Activated naive CD4-positive, alpha-beta T cell treated with Interleukin-2 at 50 U/mL for 16 hours (primary cell): ENCODE measurements around the gene TCHP.
A peak's percentile ranks its signal among the peaks of the same experiment; 100 is the strongest.
"Not testable (repeated sequence)": the region's sequence is repeated elsewhere in the genome, so short reads cannot be mapped to it uniquely, and the experiment has no call there.

Experiments
- DNase-seq: peaks from one replicate; pipeline ENCODE4 v3.0.0-alpha.2; 2020

TCHP gene, protein sequence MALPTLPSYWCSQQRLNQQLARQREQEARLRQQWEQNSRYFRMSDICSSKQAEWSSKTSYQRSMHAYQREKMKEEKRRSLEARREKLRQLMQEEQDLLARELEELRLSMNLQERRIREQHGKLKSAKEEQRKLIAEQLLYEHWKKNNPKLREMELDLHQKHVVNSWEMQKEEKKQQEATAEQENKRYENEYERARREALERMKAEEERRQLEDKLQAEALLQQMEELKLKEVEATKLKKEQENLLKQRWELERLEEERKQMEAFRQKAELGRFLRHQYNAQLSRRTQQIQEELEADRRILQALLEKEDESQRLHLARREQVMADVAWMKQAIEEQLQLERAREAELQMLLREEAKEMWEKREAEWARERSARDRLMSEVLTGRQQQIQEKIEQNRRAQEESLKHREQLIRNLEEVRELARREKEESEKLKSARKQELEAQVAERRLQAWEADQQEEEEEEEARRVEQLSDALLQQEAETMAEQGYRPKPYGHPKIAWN

DNA sequence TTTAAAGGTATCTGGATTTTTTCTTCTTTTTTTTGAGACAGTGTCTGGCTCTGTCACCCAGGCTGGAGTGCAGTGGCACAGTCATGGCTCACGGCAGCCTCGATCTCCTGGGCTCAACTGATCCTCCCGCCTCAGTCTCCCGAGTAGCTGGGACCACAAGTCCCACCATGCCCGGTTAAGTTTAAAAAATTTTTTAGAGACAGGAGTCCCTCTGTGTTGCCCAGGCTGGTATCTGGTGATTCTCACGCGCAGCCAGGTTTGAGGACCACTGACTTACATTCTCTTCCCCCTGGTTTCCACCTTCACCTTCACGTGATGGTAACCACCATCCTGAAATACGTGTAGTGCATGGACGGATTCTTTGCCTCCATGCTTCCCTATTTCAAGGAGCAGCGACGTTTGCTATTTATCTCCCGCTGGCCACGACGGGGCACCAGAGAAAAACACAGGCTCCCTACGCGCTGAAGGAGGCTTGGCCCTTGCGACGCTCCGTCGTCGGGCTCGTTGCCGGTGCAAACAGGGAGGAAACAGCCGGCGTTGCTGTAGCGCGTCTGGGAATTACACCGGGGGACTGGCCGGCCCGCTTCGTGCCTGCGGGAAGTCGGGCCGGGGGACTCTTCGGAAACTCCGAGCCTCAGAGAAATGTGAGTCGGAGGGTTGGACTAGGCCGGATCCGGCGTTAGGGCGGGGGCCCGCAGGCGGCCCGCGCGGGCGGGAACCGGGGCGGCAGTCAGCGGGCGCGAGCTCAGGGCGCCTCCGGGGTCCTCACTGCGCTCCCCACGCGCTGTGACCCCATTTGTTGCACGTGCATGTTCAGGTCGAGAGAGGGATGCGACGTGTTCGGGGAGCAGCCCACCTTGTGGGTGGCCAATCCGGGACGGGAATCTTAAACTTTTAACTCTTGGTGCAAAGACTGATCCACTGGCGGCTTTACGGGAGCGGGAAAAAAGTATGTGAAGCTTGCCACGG lies at the start of gene TCHP:
Gene TCHP, plus strand, starts transcription at position 492 of the 969 bp plus-strand sequence. CDS start 2,753 bp downstream, outside the sequence.
- DNase-seq, result peak; percentile 77

DNA sequence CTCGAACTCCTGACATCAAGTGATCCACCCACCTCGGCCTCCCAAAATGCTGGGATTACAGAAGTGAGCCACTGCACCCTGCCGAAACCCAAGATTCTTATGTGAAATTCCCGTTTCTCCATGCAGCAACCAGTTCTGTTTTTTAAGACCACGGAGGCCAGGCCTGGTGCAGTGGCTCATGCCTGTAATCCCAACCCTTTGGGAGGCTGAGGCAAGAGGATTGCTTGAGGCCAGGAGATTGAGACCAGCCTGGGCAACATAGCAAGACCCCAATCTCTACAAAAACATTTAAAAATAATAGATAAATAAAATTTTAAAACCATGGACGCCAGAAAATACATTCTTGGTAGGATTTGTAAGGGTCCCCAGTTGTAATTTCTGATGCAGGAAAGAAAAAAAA lies 49.6 kb upstream of the TCHP start:
- DNase-seq, result not testable (repeated sequence)

DNA sequence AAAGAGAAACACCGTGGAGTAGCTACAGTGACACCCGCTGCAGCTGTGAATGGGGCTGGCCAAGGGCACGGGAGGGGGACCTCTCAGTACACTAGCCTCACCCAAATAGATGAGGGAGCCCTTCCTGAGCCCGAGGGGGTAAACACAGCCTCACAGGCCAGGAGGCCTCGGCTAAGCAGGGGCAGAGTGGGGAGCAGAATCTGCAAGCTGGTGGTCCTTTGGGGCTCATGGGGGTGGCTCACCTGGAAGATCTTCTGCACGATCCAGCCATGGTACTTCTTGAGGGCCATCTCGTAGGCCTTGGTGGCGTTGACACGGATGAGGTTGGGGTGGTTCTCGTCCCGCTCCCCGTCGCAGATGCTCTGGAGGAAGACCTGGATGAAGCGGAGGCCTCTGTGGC lies 44.7 kb upstream of the TCHP start:
- no peak for DNase-seq

DNA sequence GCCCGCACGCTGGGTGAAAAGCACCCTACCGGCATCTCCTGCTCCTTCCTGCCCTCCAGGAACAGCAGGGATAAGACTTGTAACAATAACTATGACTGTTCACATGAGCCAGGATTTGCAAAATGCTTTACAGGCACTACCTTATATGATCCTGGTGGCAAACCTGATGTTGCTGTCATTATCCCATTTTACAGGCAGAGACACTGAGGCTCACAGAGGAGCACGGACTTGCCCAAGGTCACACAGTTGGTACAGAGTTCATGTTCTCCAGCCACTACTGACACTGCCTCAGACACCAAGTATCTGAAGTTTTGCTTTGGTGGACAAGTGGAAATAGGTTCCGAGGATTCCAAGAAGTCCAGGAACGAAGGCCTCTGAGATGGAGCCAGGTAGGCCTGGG lies 42.4 kb upstream of the TCHP start:
- DNase-seq, result no peak

DNA sequence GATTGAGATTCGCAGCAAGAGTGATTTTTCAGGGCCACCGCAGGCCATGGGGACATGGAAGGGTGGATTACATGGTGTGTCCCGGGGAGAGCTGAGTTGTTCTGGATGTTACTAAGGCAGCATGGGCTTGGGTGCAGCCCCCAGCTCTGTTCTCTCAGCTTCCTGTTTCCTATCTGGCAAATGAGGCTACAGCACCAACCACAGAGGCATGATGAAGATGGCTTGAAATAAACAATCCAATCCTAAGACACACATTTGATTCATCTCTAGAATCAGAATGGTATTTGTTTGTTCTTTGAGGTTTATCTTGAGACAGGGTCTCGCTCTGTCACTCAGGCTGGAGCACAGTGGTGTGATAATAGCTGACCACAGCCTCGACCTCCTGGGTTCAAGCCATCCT lies 41.3 kb upstream of the TCHP start:
- no peak for DNase-seq

DNA sequence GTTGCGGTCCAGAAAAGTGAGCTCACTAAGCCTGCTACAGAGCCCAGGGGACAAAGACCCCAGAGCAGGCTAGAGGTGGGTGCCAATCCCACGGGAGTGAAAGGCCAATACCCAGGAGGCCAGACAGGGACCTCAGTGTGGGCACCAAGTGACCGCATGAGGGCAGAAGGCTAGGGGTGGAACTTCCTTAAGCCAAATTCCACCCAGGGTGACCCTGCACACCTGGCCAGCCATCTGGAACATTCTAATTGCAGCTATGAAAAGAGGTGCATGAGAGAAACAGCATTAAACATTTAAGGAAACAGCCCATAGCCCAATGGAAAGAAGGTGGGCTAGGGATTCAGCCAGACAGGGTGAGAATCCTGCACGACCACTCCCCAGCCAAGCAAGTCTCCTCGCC lies 39.1 kb upstream of the TCHP start:
- DNase-seq, result no peak

DNA sequence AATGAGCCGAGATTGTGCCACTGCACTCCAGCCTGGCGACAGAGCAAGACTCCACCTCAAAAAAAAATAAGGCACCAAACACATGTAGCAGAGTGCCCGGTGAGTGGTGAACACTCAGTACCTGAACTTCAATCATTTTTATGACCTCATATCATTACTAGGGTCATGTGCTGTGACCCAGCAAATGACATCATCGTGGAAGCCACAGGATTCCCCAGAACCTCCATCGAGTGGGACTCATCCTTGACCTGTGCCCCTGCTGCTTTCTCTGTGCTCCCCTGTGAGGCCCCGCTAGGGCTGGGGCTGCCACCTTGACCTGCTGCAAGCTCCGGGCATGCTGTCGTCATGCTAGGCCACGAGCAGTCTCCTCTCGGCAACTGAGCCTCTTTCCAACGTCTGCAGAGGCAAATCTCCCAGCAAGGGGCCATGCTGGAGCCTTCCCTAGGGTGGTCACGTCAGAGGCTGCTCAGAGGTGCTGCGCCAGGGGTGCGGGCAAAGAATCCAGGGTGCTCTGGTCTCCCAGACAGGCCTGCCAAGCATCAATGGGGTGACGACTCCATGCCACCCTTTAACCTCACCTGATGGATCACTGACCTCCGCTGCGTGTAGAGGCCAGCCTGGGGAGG lies 38.3 kb upstream of the TCHP start:
- DNase-seq, result no peak

DNA sequence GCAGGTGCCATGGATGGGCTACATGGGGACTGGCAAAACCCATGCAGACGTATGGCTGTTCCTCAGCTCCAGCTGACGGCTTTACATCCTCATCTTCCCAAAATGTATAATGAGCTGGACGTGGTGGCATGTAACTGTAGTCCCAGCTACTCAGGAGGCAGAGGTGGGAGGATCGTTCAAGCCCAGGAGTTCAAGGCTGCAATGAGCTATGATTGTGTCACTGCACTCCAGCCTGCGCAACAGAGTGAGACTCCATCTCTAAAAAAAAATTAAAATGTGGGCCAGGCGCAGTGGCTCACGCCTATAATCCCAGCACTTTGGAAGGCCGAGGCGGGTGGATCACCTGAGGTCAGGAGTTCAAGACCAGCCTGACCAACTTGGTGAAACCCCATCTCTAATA lies 37.6 kb upstream of the TCHP start:
- not testable (repeated sequence) for DNase-seq

DNA sequence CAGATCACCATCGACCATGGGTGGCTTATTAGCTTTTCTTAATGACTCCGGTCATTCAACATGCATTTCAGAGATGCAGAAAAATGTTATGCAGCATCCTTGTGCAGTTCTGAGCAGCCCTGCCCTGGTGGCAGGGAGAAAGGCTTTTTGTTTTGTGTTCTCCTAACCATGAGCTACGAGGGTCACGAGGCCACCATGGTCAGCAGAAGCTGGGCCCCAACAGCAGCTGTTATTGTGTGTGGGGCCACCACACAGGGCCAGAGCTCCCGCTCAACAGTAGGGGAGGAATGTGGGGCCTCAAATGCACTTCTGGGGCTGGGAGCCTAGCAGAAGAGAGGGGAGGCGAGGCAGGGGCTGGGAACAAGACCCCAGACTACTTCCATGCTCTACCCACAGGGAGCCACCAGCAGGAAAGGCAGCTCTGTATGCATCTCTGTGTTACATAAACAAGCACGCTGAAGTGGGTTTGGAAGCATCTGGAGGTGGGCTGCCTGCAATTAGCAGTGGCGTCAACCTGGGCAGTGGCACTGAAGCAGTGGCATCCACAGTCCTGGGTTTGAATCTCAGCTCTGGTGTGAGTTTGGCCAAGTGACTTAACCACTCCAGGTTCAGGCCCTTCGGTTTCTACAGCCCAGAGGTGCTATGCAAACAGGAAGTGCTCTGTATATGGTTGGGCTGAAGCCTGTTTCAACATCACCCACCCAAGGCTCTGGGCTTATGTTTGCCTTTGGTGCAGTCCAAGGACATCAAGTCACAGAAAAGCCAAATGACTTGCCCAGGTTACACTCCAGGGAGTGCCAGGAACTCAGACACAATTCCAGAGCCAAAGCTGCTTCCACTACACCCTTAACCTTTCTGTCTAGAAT lies 36.0 kb upstream of the TCHP start:
- no peak for DNase-seq

DNA sequence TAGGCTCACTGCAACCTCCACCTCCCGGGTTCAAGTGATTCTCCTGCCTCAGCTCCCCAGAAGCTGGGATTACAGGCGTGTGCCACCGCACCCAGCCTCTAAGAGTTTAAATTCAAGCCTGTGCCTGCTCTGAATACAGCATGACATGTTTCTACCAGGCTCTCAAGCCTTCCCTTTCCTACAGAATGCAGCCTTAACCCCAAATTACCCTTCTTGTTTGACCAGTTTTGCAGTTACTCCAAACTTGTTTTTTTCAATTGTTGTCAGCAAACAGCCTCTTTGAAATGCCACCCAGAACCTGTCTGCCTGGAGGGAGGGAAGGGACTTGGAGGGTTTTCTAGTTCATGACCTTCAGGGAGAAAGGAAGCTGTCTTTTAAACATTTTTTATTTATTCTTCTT lies 35.2 kb upstream of the TCHP start:
- no peak for DNase-seq

DNA sequence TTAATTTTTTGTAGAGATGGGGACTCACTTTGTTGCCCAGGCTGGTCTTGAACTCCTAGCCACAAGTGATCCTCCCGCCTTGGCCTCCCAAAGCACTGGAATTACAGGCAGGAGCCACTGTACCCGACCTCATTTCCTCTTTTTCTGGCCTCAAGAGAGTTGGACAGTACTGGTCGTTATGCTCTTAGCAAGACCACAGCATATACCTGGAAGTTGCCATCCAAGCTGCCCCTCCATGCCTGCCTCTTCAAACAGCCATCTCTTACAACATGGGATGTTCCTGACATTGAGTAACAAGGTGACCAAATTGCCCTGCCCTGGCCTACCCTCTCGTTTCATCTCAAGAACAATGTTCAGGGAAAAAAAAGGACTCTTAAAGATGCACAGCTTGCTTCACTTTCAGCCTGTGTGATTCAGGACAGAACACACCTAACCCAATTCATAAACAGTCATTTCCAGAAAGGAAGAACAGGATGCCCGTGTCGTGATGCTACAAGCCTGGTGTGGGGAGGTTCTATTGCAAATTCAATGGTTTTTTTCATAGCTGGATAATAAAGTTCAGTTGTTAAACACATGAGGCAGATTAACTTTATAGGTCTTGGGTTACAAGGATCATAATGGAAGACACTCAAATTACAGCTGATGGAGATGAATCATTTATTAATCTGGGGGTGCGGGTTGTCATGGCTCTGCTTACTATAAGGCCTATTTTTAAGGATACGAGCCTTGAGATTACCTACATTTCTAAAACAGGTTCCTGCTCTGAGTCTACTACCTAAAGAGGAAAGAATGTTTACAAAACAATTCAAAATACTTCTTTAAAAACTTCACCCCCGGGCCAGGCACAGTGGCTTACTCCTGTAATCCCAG lies 31.7 kb upstream of the TCHP start:
- no peak for DNase-seq

DNA sequence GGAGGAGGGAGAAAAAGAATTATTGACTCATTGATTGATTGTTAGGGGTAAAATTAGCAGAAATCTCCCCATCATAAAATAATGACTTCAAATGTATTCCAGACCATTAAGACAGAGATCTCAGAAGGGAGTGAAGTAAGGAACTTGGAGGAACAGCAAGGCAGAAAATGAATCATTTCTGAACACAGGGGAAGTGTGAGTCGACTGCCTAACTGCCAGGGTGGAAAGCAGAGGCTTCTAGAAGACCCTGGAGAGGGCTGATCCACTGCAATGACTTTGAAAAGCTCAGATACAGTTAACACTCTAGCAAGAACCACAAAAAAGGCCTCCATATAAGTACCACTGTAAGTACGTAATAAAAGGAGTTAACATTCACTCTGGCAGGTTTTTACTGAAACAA lies 29.4 kb upstream of the TCHP start:
- no peak for DNase-seq

DNA sequence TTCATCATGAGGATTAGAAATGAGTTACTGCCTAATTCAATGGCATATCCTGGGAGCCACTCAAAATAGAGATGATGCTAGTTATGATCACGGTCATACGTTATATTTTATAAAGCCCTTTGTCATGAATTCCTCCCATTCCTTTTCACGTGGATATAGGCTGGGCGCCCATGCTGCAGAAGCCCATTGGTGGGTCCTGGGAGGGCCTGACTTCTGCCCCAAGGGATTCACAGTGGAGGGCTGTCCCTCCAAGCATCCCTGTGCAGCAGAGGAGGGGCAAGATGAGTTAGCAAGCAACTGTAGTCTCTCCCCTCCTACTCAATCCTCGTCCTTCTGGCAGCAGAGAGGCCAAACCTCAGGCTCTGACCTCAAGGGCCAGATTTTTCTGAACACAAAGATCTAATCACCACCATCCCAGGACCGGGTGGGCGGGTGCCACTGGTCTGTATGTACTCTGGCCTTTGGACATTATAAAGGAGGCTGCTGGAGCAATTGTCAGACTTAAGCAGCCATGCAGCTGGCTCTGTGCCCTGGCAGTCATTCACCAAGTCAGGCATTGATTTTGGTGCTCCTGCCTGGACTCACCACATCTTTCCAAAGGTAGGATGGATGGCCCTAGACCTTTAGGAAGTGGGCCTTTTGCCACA lies 28.3 kb upstream of the TCHP start:
- no peak for DNase-seq

DNA sequence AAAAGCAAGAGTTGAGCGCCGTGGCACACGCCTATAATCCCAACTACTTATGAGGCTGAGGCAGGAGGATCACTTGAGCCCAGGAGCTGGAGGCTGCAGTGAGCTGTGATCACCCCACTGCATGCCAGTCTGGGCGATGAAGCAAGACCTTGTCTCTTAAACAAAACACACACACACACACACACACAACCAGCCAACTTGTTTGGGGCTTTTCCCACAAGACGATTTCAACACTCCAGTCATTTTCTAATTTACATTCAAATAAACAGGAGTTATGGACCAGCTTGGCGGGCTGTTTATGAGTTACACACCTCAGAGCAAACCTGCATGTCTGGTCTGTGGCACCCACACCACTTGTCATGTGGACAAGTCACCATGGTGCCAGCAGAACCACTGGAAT lies 26.4 kb upstream of the TCHP start:
- no peak for DNase-seq

DNA sequence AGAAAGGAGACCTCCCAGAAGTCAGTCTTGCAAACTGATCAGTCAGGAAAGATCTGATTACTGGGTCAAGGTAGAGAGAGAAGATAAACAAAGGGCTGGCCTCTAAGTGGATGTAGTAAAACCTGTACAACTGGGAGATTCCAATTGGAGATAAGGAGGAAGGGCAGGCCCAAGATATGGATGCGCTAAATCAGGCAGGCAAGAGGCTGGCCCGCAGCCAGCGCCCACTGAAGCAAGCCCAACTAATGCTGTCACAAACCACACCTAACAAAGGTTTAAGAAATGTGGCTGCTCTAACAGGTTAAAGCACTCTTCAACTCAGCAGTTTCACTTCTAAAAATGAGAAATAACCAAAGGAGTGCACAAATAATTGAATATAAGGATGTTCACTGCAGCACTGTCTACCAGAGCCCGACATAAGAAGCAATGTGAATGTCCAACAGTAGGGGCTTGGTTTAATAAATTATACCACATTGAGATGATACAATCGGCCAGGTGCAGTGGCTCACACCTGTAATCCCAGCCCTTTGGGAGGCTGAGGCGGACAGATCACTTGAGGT lies 24.4 kb upstream of the TCHP start:
- DNase-seq, result no peak

DNA sequence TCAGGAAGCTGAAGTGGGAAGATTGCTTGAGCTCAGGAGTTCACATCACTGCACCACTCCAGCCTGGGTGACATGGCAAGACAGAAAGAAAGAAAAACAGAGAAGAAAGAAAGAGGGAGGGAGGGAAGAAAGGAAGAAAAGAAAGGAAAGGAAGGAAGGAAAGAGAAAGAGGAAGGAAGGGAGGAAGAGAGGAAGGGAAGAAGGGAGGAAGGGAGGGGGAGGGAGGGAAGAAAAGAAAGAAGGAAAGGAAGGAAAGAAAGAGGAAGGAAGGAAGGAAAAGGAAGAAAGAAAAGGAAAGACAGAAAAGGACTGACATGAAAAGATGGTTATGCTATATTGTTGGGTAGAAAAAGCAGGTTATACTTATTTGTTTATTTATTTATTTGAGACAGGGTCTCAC lies 23.7 kb upstream of the TCHP start:
- DNase-seq, result no peak

DNA sequence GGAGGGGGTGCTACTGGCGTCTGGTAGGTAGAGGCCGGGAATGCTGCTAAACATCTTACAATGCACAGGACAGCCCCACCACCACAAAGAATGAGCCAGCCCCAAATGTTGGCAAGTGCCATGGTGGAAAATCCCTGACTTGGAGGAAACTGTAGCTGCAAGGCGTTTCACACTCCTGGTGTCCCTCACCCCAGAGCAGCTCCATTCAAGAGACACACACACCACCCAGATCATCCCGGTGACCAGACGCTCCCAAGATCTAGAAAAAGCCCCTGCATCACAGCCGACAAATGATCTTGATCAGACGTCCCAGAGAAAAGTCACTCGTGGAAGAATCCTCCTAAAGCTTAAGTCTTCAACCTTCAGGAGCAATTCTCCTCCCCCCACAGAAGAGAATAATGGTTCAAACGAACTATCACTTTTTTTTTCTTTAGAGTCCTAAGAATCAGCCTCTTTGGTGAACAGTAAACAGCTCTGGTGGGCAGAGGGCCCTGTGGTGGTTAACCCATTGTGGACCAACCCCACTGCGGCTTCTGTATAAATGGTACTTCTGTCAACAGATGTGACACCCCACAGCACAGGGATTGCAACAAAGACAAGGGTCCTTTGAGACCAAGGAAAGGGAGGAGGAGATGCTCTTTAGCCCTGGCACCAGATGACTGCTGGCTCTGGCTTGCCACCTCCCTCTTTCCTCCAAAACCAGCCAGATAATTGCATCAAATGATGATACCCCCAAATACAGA lies 22.4 kb upstream of the TCHP start:
- no peak for DNase-seq

DNA sequence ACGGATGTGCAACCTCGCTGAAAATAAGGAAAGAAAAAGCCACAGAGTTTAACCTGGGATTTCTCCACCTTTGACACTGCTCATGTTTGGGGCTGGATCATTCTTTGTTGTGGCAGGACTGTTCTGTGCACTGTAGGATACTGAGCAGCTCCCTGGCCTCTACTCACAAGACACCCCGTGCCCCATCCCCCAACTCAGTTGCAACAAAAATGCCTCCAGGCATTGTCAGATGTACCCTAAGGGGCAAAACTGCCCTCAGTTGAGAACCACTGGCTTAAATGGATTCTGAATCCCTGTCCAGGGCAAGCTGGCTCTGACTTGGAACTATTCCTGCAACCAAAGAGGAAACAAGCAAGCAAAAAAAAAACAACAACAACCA lies 21.8 kb upstream of the TCHP start:
- no peak for DNase-seq

DNA sequence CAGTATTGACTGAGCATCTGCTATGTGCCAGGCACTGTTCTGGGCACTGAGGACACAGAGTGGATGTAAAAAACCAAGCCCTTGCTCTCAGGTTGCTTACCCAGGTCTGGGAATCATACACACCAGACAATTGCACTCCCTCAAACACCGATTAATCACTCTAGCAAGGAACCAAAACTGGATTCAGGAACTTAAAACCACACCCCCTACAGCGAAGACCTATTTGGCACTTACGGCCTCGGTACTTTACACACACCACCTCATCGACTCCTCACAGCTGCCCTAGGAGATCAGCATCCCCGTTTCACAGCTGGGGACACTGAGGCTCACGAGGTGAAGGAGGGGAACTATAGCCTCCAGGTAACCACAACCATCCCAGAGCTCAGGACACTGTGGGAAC lies 21.3 kb upstream of the TCHP start:
- no peak for DNase-seq
